Brain microvascular endothelial cell (primary cell): ENCODE data around the gene ZFYVE27.

Experiments used
- DNase-seq: peaks from one replicate; pipeline ENCODE4 v3.0.0-alpha.2; 2020
- H3K27ac ChIP-seq: fragments of 250-450 bp; sonication (Bioruptor Pico); 2 replicates; pipeline ENCODE4 v1.5.1; 2020; ENCODE audit warnings: mild to moderate bottlenecking, moderate library complexity
- H3K27me3 ChIP-seq: fragments of 250-450 bp; sonication (Bioruptor Pico); replicated peaks from 2 replicates; pipeline ENCODE4 v1.5.1; 2020; ENCODE audit warnings: mild to moderate bottlenecking
- H3K36me3 ChIP-seq: fragments of 250-450 bp; sonication (Bioruptor Pico); replicated peaks from 2 replicates; pipeline ENCODE4 v1.5.1; 2020; ENCODE audit warnings: mild to moderate bottlenecking
- H3K4me3 ChIP-seq: 2 replicates; pipeline ENCODE4 v1.5.1; 2011; ENCODE audit warnings: low read depth, mild to moderate bottlenecking, control low read depth, low read length, moderate library complexity
- CTCF ChIP-seq: IDR thresholded peaks from 2 replicates; pipeline ENCODE4 v1.5.1; 2011; ENCODE audit warnings: low read depth, mild to moderate bottlenecking, moderate library complexity, low read length, control low read depth, inconsistent platforms; ENCODE audit errors: missing control alignments
- in situ Hi-C: cut with HindIII; loops from 2 replicates; pipeline ENCODE4 v1.10.0; 2017; ENCODE audit warnings: low sequenced_read_pairs, low pct_ligation_motif_present

The ZFYVE27 gene

DNA sequence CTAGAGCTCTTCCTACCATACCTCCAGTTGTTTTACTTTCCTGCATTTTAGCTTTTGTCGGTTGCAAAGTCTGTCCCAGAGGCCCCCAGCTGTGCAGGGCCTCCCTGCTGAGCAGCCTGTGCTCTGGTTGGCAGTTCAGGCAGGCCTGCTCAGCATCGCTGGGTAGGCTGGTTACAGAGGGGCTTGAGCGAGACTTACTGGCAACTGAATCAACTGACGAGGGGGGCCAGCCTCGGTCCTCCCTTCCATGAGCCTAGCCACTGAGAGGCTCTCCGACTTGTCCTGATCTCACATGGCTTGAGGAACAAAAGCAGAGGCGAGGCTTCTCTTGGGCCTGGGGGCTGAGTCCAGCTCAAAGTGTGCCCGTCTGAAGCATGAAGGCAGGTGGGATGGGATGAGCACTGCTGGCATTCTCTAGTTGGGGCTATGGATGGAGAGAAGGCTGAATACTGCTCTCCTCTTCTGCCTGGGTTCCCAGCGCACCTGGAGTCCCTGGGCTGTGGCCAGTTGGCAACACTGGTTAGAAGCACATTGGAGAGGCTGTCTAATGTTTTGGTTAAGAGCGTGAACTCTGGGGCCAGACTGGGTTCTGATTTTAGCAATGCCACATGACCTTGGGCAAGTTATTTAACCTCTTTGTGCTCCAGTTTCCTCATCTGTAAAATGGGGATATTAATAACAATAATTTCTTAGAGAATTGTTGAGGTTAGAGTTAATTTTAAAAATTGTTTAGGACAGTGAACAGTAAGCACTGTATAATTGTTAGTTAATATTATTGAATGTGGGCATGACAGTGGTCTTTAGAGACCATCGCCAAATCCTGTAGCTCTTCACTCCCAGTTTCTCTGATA is 41.7 kb downstream of the ZFYVE27 start:
- TF ChIP-seq CTCF = no peak
- H3K4me3 ChIP-seq = no peak overlapping the region
- no peak overlapping the region for H3K27ac ChIP-seq
- H3K36me3 ChIP-seq = no peaks in the 10 kb centered on the region
- peaks cover 4% of the 10 kb centered on the region for H3K27me3 ChIP-seq
- in situ Hi-C loops = no loop called here
- no peak for DNase-seq

GRCh38 chr10:97779492-97779891 is 42.6 kb downstream of the ZFYVE27 start:
- no peak for DNase-seq
- no peak overlapping the region for H3K4me3 ChIP-seq
- H3K36me3 ChIP-seq = no peaks in the 10 kb centered on the region
- in situ Hi-C loops = no loop called here
- H3K27me3 ChIP-seq = peaks cover 2% of the 10 kb centered on the region
- no peak for TF ChIP-seq CTCF
- no peak overlapping the region for H3K27ac ChIP-seq

- in situ Hi-C loops = no loop called here
- no peak overlapping the region for H3K27ac ChIP-seq
- H3K4me3 ChIP-seq = no peak overlapping the region
- no peak for DNase-seq
- no peaks in the 10 kb centered on the region for H3K27me3 ChIP-seq
- H3K36me3 ChIP-seq = no peaks in the 10 kb centered on the region
- TF ChIP-seq CTCF = no peak
These were observed 43.0 kb downstream of the ZFYVE27 start for GRCh38 chr10:97779975-97780374.

GRCh38 chr10:97780841-97781617 is 44.1 kb downstream of the ZFYVE27 start:
- Histone ChIP-seq H3K27me3 (no peaks in the 10 kb centered on the region), H3K27ac (no peak overlapping the region), H3K36me3 (no peaks in the 10 kb centered on the region), H3K4me3 (no peak overlapping the region)
- no peak for TF ChIP-seq CTCF
- in situ Hi-C loops = no loop called here
- DNase-seq = no peak

DNA sequence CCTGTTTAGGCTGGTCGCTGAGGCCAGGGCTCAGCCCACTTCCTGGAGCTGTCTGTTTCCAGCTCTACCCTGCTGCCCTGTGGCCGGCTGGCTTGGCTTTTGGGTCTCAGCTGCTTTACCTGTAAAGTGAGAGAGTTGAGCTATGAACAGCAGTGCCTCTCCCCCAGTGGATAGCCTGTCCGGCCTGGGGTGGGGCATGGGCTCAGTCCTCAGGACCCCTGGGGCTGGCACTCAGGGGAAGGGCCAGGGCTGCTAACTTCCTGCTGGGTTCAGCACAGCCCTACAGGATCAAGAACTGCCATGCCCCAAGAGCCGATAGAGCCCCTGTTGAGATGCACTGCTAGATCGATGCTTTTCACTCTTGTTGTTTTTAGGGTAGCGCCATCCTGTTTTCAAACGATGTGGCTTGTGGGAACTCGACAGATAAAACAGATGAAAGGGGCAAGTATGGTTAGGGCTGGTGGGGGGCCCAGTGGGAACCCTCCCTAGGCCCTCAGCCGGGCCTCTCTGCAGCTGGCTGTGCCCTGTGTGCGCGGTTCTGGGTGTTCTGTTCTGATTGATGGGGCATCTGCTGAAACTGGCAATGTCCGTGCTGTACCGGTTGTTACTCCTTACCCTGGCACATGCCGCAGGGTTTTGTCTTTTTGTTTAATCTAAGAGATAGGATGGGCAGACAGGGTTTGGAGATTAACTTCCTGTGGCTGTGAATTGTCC is 44.8 kb downstream of the ZFYVE27 start:
- H3K27me3 ChIP-seq = no peaks in the 10 kb centered on the region
- H3K27ac ChIP-seq = no peak overlapping the region
- TF ChIP-seq CTCF = no peak
- H3K4me3 ChIP-seq = no peak overlapping the region
- H3K36me3 ChIP-seq = no peaks in the 10 kb centered on the region
- no peak for DNase-seq
- in situ Hi-C loops = no loop called here
